Activated naive CD8-positive, alpha-beta T cell treated with anti-CD3 and anti-CD28 coated beads, Interleukin-2, amount 50 U/mL, for 24 hours (primary cell): Measurements from ENCODE around the gene MTUS2.
A peak's percentile ranks its signal among the peaks of the same experiment; 100 is the strongest.

Experiments used
- ATAC-seq: fragments of 150-1000 bp; cut with Tn5 transposase; one replicate; pipeline ENCODE4 v1.10.0; 2021
- DNase-seq: peaks from one replicate; pipeline ENCODE4 v3.0.0; 2021
- H3K27ac Mint-ChIP-seq: one replicate; pipeline ENCODE4 v1.8.0; 2021; ENCODE audit warnings: mild to moderate bottlenecking, mixed read lengths
- H3K27me3 Mint-ChIP-seq: one replicate; pipeline ENCODE4 v1.8.0; 2021; ENCODE audit warnings: mixed read lengths
- H3K36me3 Mint-ChIP-seq: one replicate; pipeline ENCODE4 v1.8.0; 2021; ENCODE audit warnings: low read depth, mixed read lengths
- H3K4me1 Mint-ChIP-seq: one replicate; pipeline ENCODE4 v1.8.0; 2021; ENCODE audit warnings: mixed read lengths
- H3K4me3 Mint-ChIP-seq: one replicate; pipeline ENCODE4 v1.8.0; 2021; ENCODE audit warnings: mild to moderate bottlenecking, moderate library complexity, mixed read lengths
- H3K9me3 Mint-ChIP-seq: one replicate; pipeline ENCODE4 v1.8.0; 2021; ENCODE audit warnings: mixed read lengths

The MTUS2 gene

GRCh38 chr13:29106651-29107050, 286.5 kb downstream of the MTUS2 start:
- Mint-ChIP-seq H3K27me3 (no peaks in the 10 kb centered on the region), H3K4me3 (no peak overlapping the region), H3K4me1 (no peaks in the 10 kb centered on the region), H3K36me3 (no peaks in the 10 kb centered on the region), H3K9me3 (no peaks in the 10 kb centered on the region), H3K27ac (no peak overlapping the region)
- ATAC-seq (no peak), DNase-seq (no peak)

GRCh38 chr13:29108068-29108786, 288.1 kb downstream of the MTUS2 start:
- H3K27ac Mint-ChIP-seq = no peak overlapping the region
- no peaks in the 10 kb centered on the region for H3K4me1 Mint-ChIP-seq
- H3K36me3 Mint-ChIP-seq = no peaks in the 10 kb centered on the region
- ATAC-seq (no peak), DNase-seq (no peak)
- no peak overlapping the region for H3K4me3 Mint-ChIP-seq
- no peaks in the 10 kb centered on the region for H3K27me3 Mint-ChIP-seq
- H3K9me3 Mint-ChIP-seq = no peaks in the 10 kb centered on the region

GRCh38 chr13:29109987-29110386, 289.8 kb downstream of the MTUS2 start:
- H3K36me3 Mint-ChIP-seq = no peaks in the 10 kb centered on the region
- no peaks in the 10 kb centered on the region for H3K9me3 Mint-ChIP-seq
- H3K27ac Mint-ChIP-seq = no peak overlapping the region
- DNase-seq = no peak
- no peak for ATAC-seq
- no peaks in the 10 kb centered on the region for H3K4me1 Mint-ChIP-seq
- H3K4me3 Mint-ChIP-seq = no peak overlapping the region
- no peaks in the 10 kb centered on the region for H3K27me3 Mint-ChIP-seq

GRCh38 chr13:29111446-29111845, 291.3 kb downstream of the MTUS2 start:
- Mint-ChIP-seq H3K36me3 (no peaks in the 10 kb centered on the region), H3K27ac (no peak overlapping the region), H3K4me3 (no peak overlapping the region), H3K9me3 (no peaks in the 10 kb centered on the region), H3K4me1 (no peaks in the 10 kb centered on the region), H3K27me3 (no peaks in the 10 kb centered on the region)
- DNase-seq (no peak), ATAC-seq (no peak)

GRCh38 chr13:29115842-29116241, 295.7 kb downstream of the MTUS2 start:
- DNase-seq (no peak), ATAC-seq (no peak)
- H3K4me3 Mint-ChIP-seq = no peak overlapping the region
- H3K4me1 Mint-ChIP-seq = no peaks in the 10 kb centered on the region
- no peaks in the 10 kb centered on the region for H3K36me3 Mint-ChIP-seq
- H3K9me3 Mint-ChIP-seq = no peaks in the 10 kb centered on the region
- H3K27ac Mint-ChIP-seq = no peak overlapping the region
- H3K27me3 Mint-ChIP-seq = peaks cover 2% of the 10 kb centered on the region

- peaks cover 2% of the 10 kb centered on the region for H3K27me3 Mint-ChIP-seq
- ATAC-seq = no peak
- H3K4me3 Mint-ChIP-seq = no peak overlapping the region
- no peaks in the 10 kb centered on the region for H3K4me1 Mint-ChIP-seq
- H3K27ac Mint-ChIP-seq = no peak overlapping the region
- H3K9me3 Mint-ChIP-seq = no peaks in the 10 kb centered on the region
- no peak for DNase-seq
- no peaks in the 10 kb centered on the region for H3K36me3 Mint-ChIP-seq
Observed at GRCh38 chr13:29117663-29118062, 297.5 kb downstream of the MTUS2 start.

GRCh38 chr13:29118471-29118870, 298.3 kb downstream of the MTUS2 start:
- ATAC-seq = no peak
- H3K36me3 Mint-ChIP-seq = no peaks in the 10 kb centered on the region
- H3K27ac Mint-ChIP-seq = no peak overlapping the region
- H3K4me3 Mint-ChIP-seq = no peak overlapping the region
- no peaks in the 10 kb centered on the region for H3K4me1 Mint-ChIP-seq
- no peaks in the 10 kb centered on the region for H3K9me3 Mint-ChIP-seq
- peaks cover 2% of the 10 kb centered on the region for H3K27me3 Mint-ChIP-seq
- no peak for DNase-seq

- Mint-ChIP-seq H3K4me3 (no peak overlapping the region), H3K9me3 (no peaks in the 10 kb centered on the region), H3K27me3 (peaks cover 2% of the 10 kb centered on the region), H3K27ac (no peak overlapping the region), H3K4me1 (peaks cover 5% of the 10 kb centered on the region), H3K36me3 (no peaks in the 10 kb centered on the region)
- DNase-seq (no peak), ATAC-seq (peak; percentile 40)
Observed at GRCh38 chr13:29125191-29125933, 305.2 kb downstream of the MTUS2 start.

- no peak for DNase-seq
- Mint-ChIP-seq H3K4me3 (no peak overlapping the region), H3K9me3 (no peaks in the 10 kb centered on the region), H3K4me1 (peaks cover 5% of the 10 kb centered on the region), H3K36me3 (no peaks in the 10 kb centered on the region), H3K27ac (no peak overlapping the region), H3K27me3 (peaks cover 2% of the 10 kb centered on the region)
- peak; percentile 63 for ATAC-seq
Observed at GRCh38 chr13:29125934-29126424, 305.8 kb downstream of the MTUS2 start.

GRCh38 chr13:29129616-29130015, 309.5 kb downstream of the MTUS2 start:
- peaks cover 5% of the 10 kb centered on the region for H3K4me1 Mint-ChIP-seq
- H3K4me3 Mint-ChIP-seq = no peak overlapping the region
- no peak overlapping the region for H3K27ac Mint-ChIP-seq
- H3K9me3 Mint-ChIP-seq = no peaks in the 10 kb centered on the region
- ATAC-seq (no peak), DNase-seq (no peak)
- H3K27me3 Mint-ChIP-seq = peaks cover 1% of the 10 kb centered on the region
- H3K36me3 Mint-ChIP-seq = no peaks in the 10 kb centered on the region

GRCh38 chr13:29131159-29131558, 311.0 kb downstream of the MTUS2 start:
- Mint-ChIP-seq H3K27ac (no peak overlapping the region), H3K4me3 (no peak overlapping the region), H3K27me3 (no peaks in the 10 kb centered on the region), H3K9me3 (no peaks in the 10 kb centered on the region), H3K4me1 (peaks cover 3% of the 10 kb centered on the region), H3K36me3 (no peaks in the 10 kb centered on the region)
- no peak for DNase-seq
- no peak for ATAC-seq

- ATAC-seq (no peak), DNase-seq (no peak)
- no peak overlapping the region for H3K4me3 Mint-ChIP-seq
- H3K9me3 Mint-ChIP-seq = peaks cover 2% of the 10 kb centered on the region
- no peak overlapping the region for H3K27ac Mint-ChIP-seq
- no peaks in the 10 kb centered on the region for H3K4me1 Mint-ChIP-seq
- H3K27me3 Mint-ChIP-seq = no peaks in the 10 kb centered on the region
- H3K36me3 Mint-ChIP-seq = no peaks in the 10 kb centered on the region
Observed at GRCh38 chr13:29131881-29132668, 311.9 kb downstream of the MTUS2 start.

GRCh38 chr13:29136341-29136740, 316.2 kb downstream of the MTUS2 start:
- DNase-seq = no peak
- no peaks in the 10 kb centered on the region for H3K27me3 Mint-ChIP-seq
- H3K27ac Mint-ChIP-seq = no peak overlapping the region
- H3K36me3 Mint-ChIP-seq = no peaks in the 10 kb centered on the region
- no peaks in the 10 kb centered on the region for H3K4me1 Mint-ChIP-seq
- H3K4me3 Mint-ChIP-seq = no peak overlapping the region
- no peak for ATAC-seq
- peaks cover 11% of the 10 kb centered on the region for H3K9me3 Mint-ChIP-seq

GRCh38 chr13:29137016-29137415, 316.9 kb downstream of the MTUS2 start:
- ATAC-seq = no peak
- no peak for DNase-seq
- Mint-ChIP-seq H3K27me3 (no peaks in the 10 kb centered on the region), H3K36me3 (no peaks in the 10 kb centered on the region), H3K27ac (no peak overlapping the region), H3K4me3 (no peak overlapping the region), H3K4me1 (no peaks in the 10 kb centered on the region), H3K9me3 (peaks cover 11% of the 10 kb centered on the region)

- Mint-ChIP-seq H3K9me3 (peaks cover 11% of the 10 kb centered on the region), H3K27ac (no peak overlapping the region), H3K36me3 (no peaks in the 10 kb centered on the region), H3K4me1 (no peaks in the 10 kb centered on the region), H3K4me3 (no peak overlapping the region), H3K27me3 (no peaks in the 10 kb centered on the region)
- DNase-seq (no peak), ATAC-seq (no peak)
Observed at GRCh38 chr13:29137995-29138394, 317.9 kb downstream of the MTUS2 start.
